ENCODE results near the gene MIER1. TPM values are rescaled to one million over a fixed set of nuclear protein-coding genes. Genes with fewer than 3 reads are reported as not detected.

MIER1 gene
- total and polyA plus RNA-seq, 2 donors (not counting 1 experiment from before 2014, with no cell fraction given), result 7.7 to 55.0 TPM

- H3K9me3 ChIP-seq (ENCODE audit: control extremely low read depth in 1 of 3, control insufficient read depth in 2 of 3, insufficient read depth in 1 of 3, low read length in 2 of 3), result no peaks in the 10 kb centered on the region
- no peak overlapping the region for H3K4me3 ChIP-seq (ENCODE audit: control extremely low read depth in 1 of 5, extremely low read depth in 1 of 5, insufficient read depth in 1 of 5, low read depth in 2 of 5, low read length in 4 of 5)
- POLR2A ChIA-PET, result no interaction called here
- peaks cover 3% of the 10 kb centered on the region for H3K9me3 Mint-ChIP-seq (ENCODE audit: insufficient read depth)
- no peaks in the 10 kb centered on the region for H3K36me3 ChIP-seq (replicated peaks in 1 of 2; ENCODE audit: control extremely low read depth in 1 of 2, control insufficient read depth in 1 of 2, extremely low read depth in 1 of 2, insufficient read depth in 2 of 2, low read length in 1 of 2)
- no peak overlapping the region for H3K27ac Mint-ChIP-seq
- no peak overlapping the region for H3K4me2 ChIP-seq (replicated peaks; ENCODE audit: low read depth, low read length, poor library complexity, severe bottlenecking)
- peaks cover 3% of the 10 kb centered on the region for H3K27me3 Mint-ChIP-seq
- no peak overlapping the region for H3K9ac ChIP-seq (ENCODE audit: low read length)
- H3K27ac ChIP-seq (ENCODE audit: low read length in 2 of 2), result no peak overlapping the region
- H3K4me1 ChIP-seq (ENCODE audit: control insufficient read depth in 2 of 2, insufficient read depth in 2 of 2, low read length in 2 of 2), result no peaks in the 10 kb centered on the region
- H3K4me1 Mint-ChIP-seq, result no peaks in the 10 kb centered on the region
- no peaks in the 10 kb centered on the region for H4K20me1 ChIP-seq (ENCODE audit: control insufficient read depth, insufficient read depth, low read length, poor library complexity, severe bottlenecking)
- ATAC-seq (ENCODE audit: low read depth) (no peak), DNase-seq (no peak)
- no peak overlapping the region for H2AFZ ChIP-seq (ENCODE audit: insufficient read depth, low read depth, low read length, poor library complexity, severe bottlenecking)
- H3K27me3 ChIP-seq (replicated peaks in 1 of 4; ENCODE audit: control extremely low read depth in 1 of 4, control insufficient read depth in 3 of 4, insufficient read depth in 4 of 4, low read length in 3 of 4), result no peaks in the 10 kb centered on the region
- no peaks in the 10 kb centered on the region for H3K79me2 ChIP-seq (ENCODE audit: control insufficient read depth, insufficient read depth, low read length)
- intact Hi-C loops (cut with micrococcal nuclease), result no loop called here
- CTCF ChIA-PET, result no interaction called here
- no peak overlapping the region for H3K4me3 Mint-ChIP-seq
- TF ChIP-seq EZH2 (IDR thresholded peaks at IDR 0.05; ENCODE audit: borderline replicate concordance, insufficient read depth, low read depth, low read length, poor library complexity, severe bottlenecking), result no peak
- TF ChIP-seq, protein P1, sequence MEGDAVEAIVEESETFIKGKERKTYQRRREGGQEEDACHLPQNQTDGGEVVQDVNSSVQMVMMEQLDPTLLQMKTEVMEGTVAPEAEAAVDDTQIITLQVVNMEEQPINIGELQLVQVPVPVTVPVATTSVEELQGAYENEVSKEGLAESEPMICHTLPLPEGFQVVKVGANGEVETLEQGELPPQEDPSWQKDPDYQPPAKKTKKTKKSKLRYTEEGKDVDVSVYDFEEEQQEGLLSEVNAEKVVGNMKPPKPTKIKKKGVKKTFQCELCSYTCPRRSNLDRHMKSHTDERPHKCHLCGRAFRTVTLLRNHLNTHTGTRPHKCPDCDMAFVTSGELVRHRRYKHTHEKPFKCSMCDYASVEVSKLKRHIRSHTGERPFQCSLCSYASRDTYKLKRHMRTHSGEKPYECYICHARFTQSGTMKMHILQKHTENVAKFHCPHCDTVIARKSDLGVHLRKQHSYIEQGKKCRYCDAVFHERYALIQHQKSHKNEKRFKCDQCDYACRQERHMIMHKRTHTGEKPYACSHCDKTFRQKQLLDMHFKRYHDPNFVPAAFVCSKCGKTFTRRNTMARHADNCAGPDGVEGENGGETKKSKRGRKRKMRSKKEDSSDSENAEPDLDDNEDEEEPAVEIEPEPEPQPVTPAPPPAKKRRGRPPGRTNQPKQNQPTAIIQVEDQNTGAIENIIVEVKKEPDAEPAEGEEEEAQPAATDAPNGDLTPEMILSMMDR (IDR thresholded peaks at IDR 0.05), result no peak
- no CpG with 5 or more reads among the region's 2 CpGs for WGBS (ENCODE audit: insufficient coverage)
Measured at GRCh38 chr1:66916320-66916719, 8.5 kb upstream of the MIER1 start.

DNA sequence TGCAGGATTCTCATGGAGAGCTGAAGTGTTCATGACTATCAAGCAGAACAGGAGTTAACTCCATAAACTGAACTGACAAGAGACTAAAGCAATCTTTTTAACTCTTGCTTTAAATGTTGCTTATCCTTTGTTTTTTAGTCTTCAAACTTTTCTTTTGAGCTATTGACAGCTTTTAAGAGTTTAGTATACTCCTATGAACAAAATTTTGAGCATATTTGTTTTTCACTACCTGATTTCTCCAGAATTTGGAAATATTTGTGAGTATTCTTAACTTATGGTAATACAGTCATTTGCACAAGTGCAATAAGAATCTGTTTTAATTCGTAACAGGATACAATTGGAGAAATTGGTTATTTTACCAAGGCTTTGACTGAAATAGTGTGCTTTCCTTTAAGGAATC lies 7.3 kb upstream of the MIER1 start:
- intact Hi-C loops (cut with micrococcal nuclease), result no loop called here
- H3K9me3 ChIP-seq (ENCODE audit: control extremely low read depth in 1 of 3, control insufficient read depth in 2 of 3, insufficient read depth in 1 of 3, low read length in 2 of 3), result no peaks in the 10 kb centered on the region
- no peaks in the 10 kb centered on the region for H3K27me3 ChIP-seq (replicated peaks in 1 of 4; ENCODE audit: control extremely low read depth in 1 of 4, control insufficient read depth in 3 of 4, insufficient read depth in 4 of 4, low read length in 3 of 4)
- H3K9ac ChIP-seq (ENCODE audit: low read length), result no peak overlapping the region
- no peak overlapping the region for H3K4me3 Mint-ChIP-seq
- H2AFZ ChIP-seq (ENCODE audit: insufficient read depth, low read depth, low read length, poor library complexity, severe bottlenecking), result no peak overlapping the region
- H3K27me3 Mint-ChIP-seq, result peaks cover under 1% of the 10 kb centered on the region
- H3K4me3 ChIP-seq (ENCODE audit: control extremely low read depth in 1 of 5, extremely low read depth in 1 of 5, insufficient read depth in 1 of 5, low read depth in 2 of 5, low read length in 4 of 5), result no peak overlapping the region
- H3K9me3 Mint-ChIP-seq (ENCODE audit: insufficient read depth), result peaks cover 3% of the 10 kb centered on the region
- no peaks in the 10 kb centered on the region for H3K4me1 Mint-ChIP-seq
- WGBS (ENCODE audit: insufficient coverage), result 100% methylated on average over 1 of the region's 1 CpG
- no peaks in the 10 kb centered on the region for H3K4me1 ChIP-seq (ENCODE audit: control insufficient read depth in 2 of 2, insufficient read depth in 2 of 2, low read length in 2 of 2)
- H3K36me3 ChIP-seq (replicated peaks in 1 of 2; ENCODE audit: control extremely low read depth in 1 of 2, control insufficient read depth in 1 of 2, extremely low read depth in 1 of 2, insufficient read depth in 2 of 2, low read length in 1 of 2), result no peaks in the 10 kb centered on the region
- no peak overlapping the region for H3K4me2 ChIP-seq (replicated peaks; ENCODE audit: low read depth, low read length, poor library complexity, severe bottlenecking)
- no peaks in the 10 kb centered on the region for H4K20me1 ChIP-seq (ENCODE audit: control insufficient read depth, insufficient read depth, low read length, poor library complexity, severe bottlenecking)
- no peaks in the 10 kb centered on the region for H3K79me2 ChIP-seq (ENCODE audit: control insufficient read depth, insufficient read depth, low read length)
- no peak overlapping the region for H3K27ac Mint-ChIP-seq
- DNase-seq (no peak), ATAC-seq (ENCODE audit: low read depth) (no peak)
- H3K27ac ChIP-seq (ENCODE audit: low read length in 2 of 2), result no peak overlapping the region
- CTCF ChIA-PET, result interaction anchor here (0.8 kb wide), 1 partner anchor 9 kb away, joined by 3 read pairs; no protein-coding TSS in a partner anchor
- TF ChIP-seq, protein P1 (IDR thresholded peaks at IDR 0.05), result no peak
- TF ChIP-seq EZH2 (IDR thresholded peaks at IDR 0.05; ENCODE audit: borderline replicate concordance, insufficient read depth, low read depth, low read length, poor library complexity, severe bottlenecking), result no peak
- POLR2A ChIA-PET, result no interaction called here

All from B cell (primary cell).